HepG2 (cell line): ENCODE measurements around the gene ANKRD65. TPM values are rescaled to one million over a fixed set of nuclear protein-coding genes. Genes with fewer than 3 reads are reported as not detected.

Source experiments
- ATAC-seq: fragments of 200-7000 bp; cut with Tn5 transposase; 3 replicates; pipeline ENCODE4 v1.9.1; 2020; ENCODE audit warnings: mild to moderate bottlenecking, moderate library complexity
- BruUV-seq: library from RNA; stranded (reverse); fragments of 400-500 nt; replicated peaks from 2 replicates; lab custom pipeline; 2021; lab: Mats Ljungman, UMichigan
- CTCF ChIA-PET: fragments of 300-600 bp; formaldehyde crosslinking; extraction: SDS; loops from one replicate; lab custom pipeline; 2021; ENCODE audit warnings: low total read pairs, inconsistent platforms, low intra/inter-chr PET ratio; lab: Yijun Ruan, JAX
- POLR2A ChIA-PET: fragments of 350-600 bp; sonication (Branson Sonifier 250); formaldehyde crosslinking; loops from one replicate; lab custom pipeline; 2020; ENCODE audit warnings: antibody characterized with exemption, inconsistent platforms; lab: Yijun Ruan, JAX
- DNase-seq: peaks from one replicate; pipeline ENCODE4 v3.0.0-alpha.2; 2015; ENCODE audit warnings: low spot score
- FAIRE-seq: peaks from 3 replicates; lab custom pipeline; 2011; peaks lifted over from hg19 to GRCh38; lab: Jason Lieb, UNC
- H2AFZ ChIP-seq: one replicate; pipeline ENCODE4 v1.6.1; 2011; ENCODE audit warnings: low read length, inconsistent platforms
- H3K27ac ChIP-seq: fragments of 300-600 bp; 3 replicates; pipeline ENCODE4 v1.8.0; 2011; ENCODE audit warnings: mixed run types, mild to moderate bottlenecking, mixed read lengths, low read length, inconsistent platforms; ENCODE audit not compliant: insufficient read depth; ENCODE audit errors: extremely low read length
- H3K27me3 ChIP-seq, 2 experiments: fragments of 200-600 bp in 1 of 2; 2 replicates in 1 of 2; 3 replicates in 1 of 2; pipeline versions ENCODE4 v1.6.0 to v1.8.0; 2011; ENCODE audit warnings: low read length in 2 of 2, mild to moderate bottlenecking in 2 of 2, moderate library complexity in 2 of 2, inconsistent platforms in 1 of 2; ENCODE audit not compliant: insufficient read depth in 2 of 2, control insufficient read depth in 1 of 2
- H3K36me3 ChIP-seq, 2 experiments: fragments of 200-600 bp in 1 of 2; replicated peaks in 1 of 2; 2 replicates in 1 of 2; 3 replicates in 1 of 2; pipeline versions ENCODE4 v1.5.1 to v1.8.0; 2011; ENCODE audit warnings: low read length in 2 of 2, inconsistent platforms in 1 of 2; ENCODE audit not compliant: insufficient read depth in 2 of 2, control insufficient read depth in 1 of 2
- H3K4me1 ChIP-seq: 2 replicates; pipeline ENCODE4 v1.5.1; 2012; ENCODE audit warnings: low read length, inconsistent platforms; ENCODE audit not compliant: insufficient read depth
- H3K4me2 ChIP-seq: 2 replicates; pipeline ENCODE4 v1.6.0; 2011; ENCODE audit warnings: low read depth, low read length, inconsistent platforms
- H3K4me3 ChIP-seq, 3 experiments: fragments of 200-600 bp in 1 of 3; sonication (generic), shearing (Covaris generic) in 1 of 3; replicated peaks in 1 of 3; 2 replicates each; pipeline ENCODE4 v1.5.1; 2011 to 2016; ENCODE audit warnings: low read length in 3 of 3, inconsistent platforms in 2 of 3, low read depth in 2 of 3, mild to moderate bottlenecking in 2 of 3, control low read depth in 1 of 3, mixed read lengths in 1 of 3; ENCODE audit not compliant: insufficient read depth in 1 of 3
- H3K79me2 ChIP-seq: one replicate; pipeline ENCODE4 v1.6.1; 2011; ENCODE audit warnings: low read length, inconsistent platforms; ENCODE audit not compliant: insufficient read depth
- H3K9ac ChIP-seq: 2 replicates; pipeline ENCODE4 v1.6.0; 2011; ENCODE audit warnings: mild to moderate bottlenecking, low read depth, low read length, inconsistent platforms; ENCODE audit not compliant: insufficient read depth
- H3K9me3 ChIP-seq: 2 replicates; pipeline ENCODE4 v1.5.1; 2012; ENCODE audit warnings: mild to moderate bottlenecking, low read length
- H4K20me1 ChIP-seq: 2 replicates; pipeline ENCODE4 v1.6.0; 2011; ENCODE audit warnings: inconsistent platforms, mild to moderate bottlenecking, low read length, moderate library complexity; ENCODE audit not compliant: insufficient read depth
- CEBPB ChIP-seq: IDR thresholded peaks from 2 replicates; pipeline ENCODE4 v1.6.1; 2011; ENCODE audit warnings: low read depth, low read length, improper control_type of control experiment, borderline replicate concordance
- CHD2 ChIP-seq: IDR thresholded peaks from 2 replicates; pipeline ENCODE4 v1.6.1; 2011; ENCODE audit warnings: low read depth, low read length, improper control_type of control experiment
- FOXC1 ChIP-seq: sonication (generic); formaldehyde crosslinking; IDR thresholded peaks from 2 replicates; pipeline ENCODE4 v1.8.0; 2022; ENCODE audit warnings: mild to moderate bottlenecking, missing genetic modification reagents, borderline replicate concordance
- FOXP1 ChIP-seq, 2 experiments: fragments of 450-650 bp in 1 of 2; IDR thresholded peaks; 2 replicates each; pipeline ENCODE4 v1.6.1; 2017 to 2018; ENCODE audit warnings: antibody characterized with exemption in 1 of 2
- HNRNPK ChIP-seq: fragments of 200-400 bp; formaldehyde crosslinking; IDR thresholded peaks from 2 replicates; pipeline ENCODE4 v1.6.1; 2018; ENCODE audit warnings: low read length, low read depth, moderate library complexity, mild to moderate bottlenecking; ENCODE audit not compliant: poor library complexity, severe bottlenecking
- IKZF4 ChIP-seq: sonication (generic); formaldehyde crosslinking; IDR thresholded peaks from 2 replicates; pipeline ENCODE4 v1.5.1; 2020; ENCODE audit warnings: borderline replicate concordance, mild to moderate bottlenecking, low read depth, missing genetic modification reagents; ENCODE audit errors: not compliant biosample characterization
- ISL2 ChIP-seq: sonication (generic); formaldehyde crosslinking; IDR thresholded peaks from 2 replicates; pipeline ENCODE4 v1.5.0; 2020; ENCODE audit warnings: missing genetic modification reagents
- KMT2A ChIP-seq: sonication (generic); formaldehyde crosslinking; IDR thresholded peaks from 2 replicates; pipeline ENCODE4 v1.4.0; 2020; ENCODE audit warnings: missing genetic modification reagents
- MBD4 ChIP-seq: IDR thresholded peaks from 2 replicates; pipeline ENCODE4 v1.6.1; 2012; ENCODE audit warnings: low read length, inconsistent platforms, borderline replicate concordance
- MYPOP ChIP-seq: sonication (generic); formaldehyde crosslinking; IDR thresholded peaks from 2 replicates; pipeline ENCODE4 v1.8.1; 2023; ENCODE audit warnings: mild to moderate bottlenecking, moderate library complexity, missing genetic modification reagents
- PCBP1 ChIP-seq: fragments of 200-400 bp; formaldehyde crosslinking; IDR thresholded peaks from 2 replicates; pipeline ENCODE4 v1.6.1; 2017; ENCODE audit warnings: mild to moderate bottlenecking, low read depth, low read length, borderline replicate concordance
- SALL2 ChIP-seq: sonication (generic); formaldehyde crosslinking; IDR thresholded peaks from 2 replicates; pipeline ENCODE4 v1.8.1; 2023; ENCODE audit warnings: mild to moderate bottlenecking, missing genetic modification reagents, inconsistent platforms
- SP1 ChIP-seq, 2 experiments: fragments of 450-650 bp in 1 of 2; sonication (generic) in 1 of 2; formaldehyde crosslinking in 1 of 2; IDR thresholded peaks; 2 replicates each; pipeline versions ENCODE4 v1.4.0 to v1.6.1; 2016 to 2020; ENCODE audit warnings: missing genetic modification reagents in 1 of 2
- SP2 ChIP-seq: sonication (generic); formaldehyde crosslinking; IDR thresholded peaks from 2 replicates; pipeline ENCODE4 v1.5.1; 2020; ENCODE audit warnings: mild to moderate bottlenecking, missing genetic modification reagents
- ZBTB39 ChIP-seq: sonication (generic); formaldehyde crosslinking; IDR thresholded peaks from 2 replicates; pipeline ENCODE4 v1.5.0; 2020; ENCODE audit warnings: missing genetic modification reagents
- ZBTB46 ChIP-seq: sonication (generic); formaldehyde crosslinking; IDR thresholded peaks from 2 replicates; pipeline ENCODE4 v1.4.0; 2020; ENCODE audit warnings: mild to moderate bottlenecking, missing genetic modification reagents, borderline replicate concordance
- ZC3H4 ChIP-seq: sonication (generic); formaldehyde crosslinking; IDR thresholded peaks from 2 replicates; pipeline ENCODE4 v1.4.0; 2020; ENCODE audit warnings: missing genetic modification reagents, borderline replicate concordance
- ZNF263 ChIP-seq: sonication (generic); formaldehyde crosslinking; IDR thresholded peaks from 2 replicates; pipeline ENCODE4 v1.4.0; 2020; ENCODE audit warnings: missing genetic modification reagents
- ZNF746 ChIP-seq: sonication (generic); formaldehyde crosslinking; IDR thresholded peaks from 2 replicates; pipeline ENCODE4 v1.8.0; 2022; ENCODE audit warnings: mild to moderate bottlenecking, missing genetic modification reagents
- ZSCAN25 ChIP-seq: sonication (generic); formaldehyde crosslinking; IDR thresholded peaks from 2 replicates; pipeline ENCODE4 v1.8.0; 2022; ENCODE audit warnings: mild to moderate bottlenecking, missing genetic modification reagents
- WGBS: methylation state at CpG from one replicate; pipeline ENCODE4 v1.1.6; 2017; ENCODE audit warnings: low lambda C conversion rate; 5-methylcytosine and 5-hydroxymethylcytosine counted together
- in situ Hi-C: cut with HindIII; loops from 2 replicates; pipeline ENCODE4 v1.10.0; 2017; ENCODE audit warnings: low pct_unique_long_range_greater_than_20kb; ENCODE audit not compliant: extremely low pct_ligation_motif_present
- intact Hi-C: fragments of 100-400 bp; cut with micrococcal nuclease; formaldehyde crosslinking; loops from one replicate; pipeline ENCODE4 v1.10.0; 2022; ENCODE audit not compliant: unreplicated experiment
- polyA plus RNA-seq, 8 experiments: library from polyadenylated mRNA; depleted of rRNA in 3 of 8; stranded (reverse) in 7 of 8; unstranded in 1 of 8; fragments of >200 nt; fragmentation: Illumina TruSeq in 4 of 8; extraction: Trizol in 4 of 8; gene quantifications; 2 replicates each; pipeline versions ENCODE4 v1.2.1 to v1.2.3, GENCODE V29; 2011 to 2016; ENCODE audit warnings: low read depth in 4 of 8, missing spikeins in 1 of 8, mixed read lengths in 1 of 8; ENCODE audit not compliant: insufficient read depth in 1 of 8
- total RNA-seq, 5 experiments: library from RNA; depleted of rRNA; stranded (reverse); fragments of >200 nt; fragmentation: Illumina TruSeq; extraction: Trizol; gene quantifications; 2 replicates each; pipeline ENCODE4 v1.2.3, GENCODE V29; 2016; ENCODE audit warnings: low read depth in 1 of 5

Gene ANKRD65
- total and polyA plus RNA-seq, 2 of the 13 experiments (the other 11 are each of a cell fraction or from before 2014, with no cell fraction given): 12.1 to 30.1 TPM

- intact Hi-C loops: no loop called here
- H3K79me2 ChIP-seq: no peaks in the 10 kb centered on the region
- in situ Hi-C loops: no loop called here
- no peak overlapping the region for H3K9ac ChIP-seq
- BruUV-seq: no TSS peak
- H2AFZ ChIP-seq: no peak overlapping the region
- peak overlapping the region; percentile 91; the same call in 1 of the 2 replicates for H3K4me2 ChIP-seq
- H3K36me3 ChIP-seq: no peaks in the 10 kb centered on the region
- ChIA-PET CTCF (no interaction called here), POLR2A (interaction anchor here (1.3 to 3.1 kb wide), 3 partner anchors 10 to 20 kb away, joined by 5 to 21 read pairs (median 20); partner anchors contain the start of gene MRPL20)
- FAIRE-seq: no peak
- peaks cover 55% of the 10 kb centered on the region for H3K4me1 ChIP-seq
- ATAC-seq: no peak
- WGBS: 73% methylated on average over 66 of the region's 66 CpGs
- no peak overlapping the region for H3K27ac ChIP-seq
- H3K9me3 ChIP-seq: no peaks in the 10 kb centered on the region
- H3K27me3 ChIP-seq: no peaks in the 10 kb centered on the region
- peak; percentile 35 for DNase-seq
- peak overlapping the region; percentile 58 to 83 (median 59); a peak in 3 of 6 replicates for H3K4me3 ChIP-seq
- H4K20me1 ChIP-seq: no peaks in the 10 kb centered on the region
- TF ChIP-seq ZBTB39 (CRISPR knock-in tag) (no peak), PCBP1 (peak; percentile 91), SP2 (CRISPR knock-in tag) (no peak), HNRNPK (peak; percentile 45), ZNF263 (CRISPR knock-in tag) (no peak), SALL2 (CRISPR knock-in tag) (no peak), MBD4 (no peak), FOXP1 (IDR thresholded peaks at IDR 0.05) (no peak), FOXP1 (CRISPR knock-in tag; IDR thresholded peaks at IDR 0.05) (no peak), ZSCAN25 (CRISPR knock-in tag) (peak; percentile 93), ZNF746 (0 out of 2 replicates have a peak, but pooled peaks have one; percentile 31), ISL2 (CRISPR knock-in tag) (no peak), SP1 (IDR thresholded peaks at IDR 0.05) (no peak), SP1 (CRISPR knock-in tag; IDR thresholded peaks at IDR 0.05) (no peak), FOXC1 (CRISPR knock-in tag) (no peak), KMT2A (CRISPR knock-in tag) (no peak), CHD2 (no peak), IKZF4 (CRISPR knock-in tag) (no peak), ZBTB46 (CRISPR knock-in tag) (no peak), CEBPB (no peak), MYPOP (CRISPR knock-in tag) (no peak), ZC3H4 (CRISPR knock-in tag) (no peak)
Measured at GRCh38 chr1:1427106-1427819, 6.2 kb upstream of the ANKRD65 start.
